Keratinocyte (primary cell): ENCODE measurements around the gene PGA4.
"Not testable (repeated sequence)": the region's sequence is repeated elsewhere in the genome, so short reads cannot be mapped to it uniquely, and the experiment has no call there.

Experiments
- EZH2 ChIP-seq: IDR thresholded peaks from one replicate; pipeline ENCODE4 v1.6.1; 2012; ENCODE audit warnings: inconsistent platforms, mild to moderate bottlenecking, low read length, moderate library complexity
- TF ChIP-seq, protein P1 (sequence below), 3 experiments: IDR thresholded peaks in 1 of 3; conservative IDR thresholded peaks in 1 of 3; optimal IDR thresholded peaks in 1 of 3; 2 replicates in 2 of 3; 3 replicates in 1 of 3; pipeline versions ENCODE3 to v1.5.1; 2011; ENCODE audit warnings: low read length in 3 of 3, mild to moderate bottlenecking in 3 of 3, moderate library complexity in 2 of 3, control low read depth in 1 of 3, inconsistent platforms in 1 of 3; ENCODE audit not compliant: insufficient read depth in 2 of 3; ENCODE audit errors: extremely low read depth in 1 of 3

DNA sequence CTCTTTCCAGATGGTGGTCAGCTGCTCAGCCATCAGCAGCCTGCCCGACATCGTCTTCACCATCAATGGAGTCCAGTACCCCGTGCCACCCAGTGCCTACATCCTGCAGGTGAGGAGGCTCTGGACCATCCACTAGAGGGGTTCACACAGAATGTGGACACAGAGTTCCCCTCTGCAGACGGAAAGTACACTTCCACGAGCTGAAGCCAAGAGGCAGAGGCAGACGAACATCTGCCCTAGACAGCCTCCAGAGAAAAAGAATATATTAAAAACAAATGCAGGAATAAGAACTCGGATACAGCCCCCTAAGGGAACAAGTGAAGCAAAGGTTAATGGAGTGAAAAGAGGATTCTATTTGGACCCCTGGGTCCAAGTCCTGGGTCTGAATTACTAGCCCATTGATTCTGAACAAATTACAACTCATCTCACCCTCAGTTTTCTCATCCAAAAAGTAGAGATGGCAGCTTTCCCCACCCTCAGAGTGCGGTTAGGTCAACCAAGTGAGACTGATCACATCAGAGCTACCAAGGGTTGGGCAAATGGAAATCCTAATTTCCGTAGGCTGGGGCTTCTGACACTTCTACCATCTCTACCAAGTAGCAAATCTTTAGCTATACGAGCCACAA lies 10.7 kb upstream of the PGA4 start:
- TF ChIP-seq, protein P1, sequence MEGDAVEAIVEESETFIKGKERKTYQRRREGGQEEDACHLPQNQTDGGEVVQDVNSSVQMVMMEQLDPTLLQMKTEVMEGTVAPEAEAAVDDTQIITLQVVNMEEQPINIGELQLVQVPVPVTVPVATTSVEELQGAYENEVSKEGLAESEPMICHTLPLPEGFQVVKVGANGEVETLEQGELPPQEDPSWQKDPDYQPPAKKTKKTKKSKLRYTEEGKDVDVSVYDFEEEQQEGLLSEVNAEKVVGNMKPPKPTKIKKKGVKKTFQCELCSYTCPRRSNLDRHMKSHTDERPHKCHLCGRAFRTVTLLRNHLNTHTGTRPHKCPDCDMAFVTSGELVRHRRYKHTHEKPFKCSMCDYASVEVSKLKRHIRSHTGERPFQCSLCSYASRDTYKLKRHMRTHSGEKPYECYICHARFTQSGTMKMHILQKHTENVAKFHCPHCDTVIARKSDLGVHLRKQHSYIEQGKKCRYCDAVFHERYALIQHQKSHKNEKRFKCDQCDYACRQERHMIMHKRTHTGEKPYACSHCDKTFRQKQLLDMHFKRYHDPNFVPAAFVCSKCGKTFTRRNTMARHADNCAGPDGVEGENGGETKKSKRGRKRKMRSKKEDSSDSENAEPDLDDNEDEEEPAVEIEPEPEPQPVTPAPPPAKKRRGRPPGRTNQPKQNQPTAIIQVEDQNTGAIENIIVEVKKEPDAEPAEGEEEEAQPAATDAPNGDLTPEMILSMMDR (optimal IDR thresholded peaks at IDR 0.05 in 1 of 3, IDR thresholded peaks at IDR 0.05 in 1 of 3, conservative IDR thresholded peaks at IDR 0.05 in 1 of 3; ENCODE audit: extremely low read depth in 1 of 3, insufficient read depth in 2 of 3, low read length in 3 of 3) = not testable (repeated sequence)
- not testable (repeated sequence) for TF ChIP-seq EZH2
